ENCODE data around the gene UCHL3.

The UCHL3 gene

GRCh38 chr13:75550159-75550567, 572 bp downstream of the UCHL3 start:
- peak; percentile 23 for DNase-seq

- no peak for DNase-seq
Observed at GRCh38 chr13:75554464-75554863, 4.9 kb downstream of the UCHL3 start.

GRCh38 chr13:75554981-75555380, 5.4 kb downstream of the UCHL3 start:
- no peak for DNase-seq

DNA sequence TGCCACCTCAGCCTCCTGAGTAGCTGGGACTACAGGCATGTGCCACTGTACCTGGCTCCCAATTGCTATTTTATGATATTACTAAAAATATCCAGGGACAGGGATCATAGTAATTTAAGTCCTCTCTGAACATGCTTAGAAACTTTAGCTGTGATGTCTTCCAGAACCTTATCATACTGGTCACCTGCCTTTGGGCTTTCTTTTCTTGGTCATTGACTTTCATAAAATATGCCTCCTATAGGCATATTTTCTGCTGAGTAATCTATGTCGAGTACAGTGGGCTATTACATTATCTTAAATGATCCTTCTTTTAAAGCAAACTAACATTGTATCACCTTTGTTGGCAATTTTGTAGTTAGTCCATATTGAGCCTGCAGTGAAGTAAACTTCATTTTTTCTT, 6.2 kb downstream of the UCHL3 start:
- no peak for DNase-seq

DNA sequence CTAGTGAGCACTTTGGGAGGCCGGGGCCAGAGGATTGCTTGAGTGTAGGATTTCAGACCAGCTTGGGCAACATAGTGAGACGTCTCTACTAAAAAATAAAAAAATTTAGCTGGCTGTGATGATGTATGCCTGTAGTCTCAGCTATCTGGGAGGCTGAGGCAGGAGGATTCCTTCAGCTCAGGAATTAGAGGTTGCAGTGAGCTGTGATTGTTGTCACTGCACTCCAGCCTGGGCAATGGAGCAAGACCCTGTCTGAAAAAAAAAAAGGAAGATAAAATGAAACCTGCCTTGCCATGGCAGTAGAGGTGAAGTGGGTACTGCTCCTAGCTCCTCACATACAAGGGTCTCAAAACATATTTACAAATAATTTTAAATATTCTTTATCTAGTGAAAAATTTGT, 7.4 kb downstream of the UCHL3 start:
- DNase-seq, result no peak

- DNase-seq, result no peak
Observed at GRCh38 chr13:75558145-75558840, 8.7 kb downstream of the UCHL3 start.

GRCh38 chr13:75566658-75567057, 17.1 kb downstream of the UCHL3 start:
- DNase-seq, result no peak

DNA sequence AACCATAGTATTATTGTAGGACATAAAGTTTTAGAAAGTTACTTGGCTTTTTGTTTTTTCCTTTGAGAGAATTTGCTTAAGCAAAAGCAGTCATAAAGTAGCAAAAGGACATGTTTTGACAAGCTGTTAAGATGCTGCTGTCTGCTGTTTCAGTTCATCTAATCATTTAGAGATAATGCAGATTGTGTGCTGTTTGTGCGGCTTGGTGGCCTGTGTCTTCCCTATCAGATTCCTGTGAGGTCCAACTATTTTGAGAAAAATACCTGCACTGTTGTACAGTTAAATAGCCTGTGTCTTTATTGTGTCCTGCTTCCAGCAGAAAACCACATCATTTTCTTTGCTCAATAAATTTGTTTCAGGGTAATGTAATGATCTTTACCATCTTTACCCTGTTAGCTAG, 20.0 kb downstream of the UCHL3 start:
- no peak for DNase-seq

DNA sequence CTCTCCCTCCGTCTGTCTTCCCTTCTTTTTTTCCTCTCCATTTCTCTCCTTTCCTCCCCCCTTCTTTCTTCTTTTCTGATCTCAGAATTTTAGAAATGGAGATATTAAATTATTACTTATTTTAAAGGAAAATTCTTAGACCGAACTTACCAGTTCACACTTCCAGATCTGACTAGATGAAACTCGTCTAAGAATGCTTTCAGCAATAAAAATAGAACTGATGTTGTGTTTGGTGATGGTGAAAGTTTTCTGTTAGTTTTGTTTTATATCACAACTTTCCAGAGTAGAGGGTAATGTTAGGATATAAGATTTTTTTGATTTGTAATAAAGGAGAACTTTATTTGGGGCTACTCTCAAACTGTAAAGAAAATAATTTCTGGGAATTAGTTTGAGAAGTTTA, 29.9 kb downstream of the UCHL3 start:
- no peak for DNase-seq

DNA sequence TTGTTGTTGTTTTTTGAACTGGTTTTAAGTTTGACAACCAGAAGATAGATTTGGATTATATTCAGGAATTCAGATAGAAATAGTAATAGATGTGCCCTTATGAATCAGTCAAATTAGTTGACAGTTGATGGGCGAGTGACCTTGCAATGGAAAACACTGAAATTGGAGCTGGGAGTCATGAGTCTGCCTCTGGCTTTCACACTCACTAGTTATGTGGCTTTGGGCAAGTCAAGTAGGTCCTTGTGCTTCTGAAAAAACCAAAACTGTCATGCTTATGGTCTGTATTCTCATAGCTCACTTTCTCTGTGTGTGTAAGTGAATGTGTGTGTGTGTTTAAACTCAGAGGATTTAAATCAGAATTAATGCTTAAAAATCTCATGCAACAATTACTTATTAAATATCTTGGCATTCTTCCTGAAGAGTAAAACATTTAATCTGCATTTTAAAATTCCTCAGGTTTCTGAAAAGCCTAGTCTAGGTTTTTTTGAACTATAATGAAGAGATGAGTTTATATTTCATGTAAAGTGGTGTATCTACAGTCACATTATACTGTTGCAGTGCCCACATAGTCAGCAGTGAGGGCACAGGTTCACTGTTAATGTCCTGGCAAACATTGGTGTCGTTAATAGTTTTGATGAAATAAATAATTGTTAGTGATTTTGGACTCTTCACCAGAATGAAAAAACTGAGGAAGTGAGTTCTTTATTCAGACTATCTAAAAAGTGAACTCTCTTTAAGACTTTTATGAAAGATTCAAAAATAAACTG, 32.5 kb downstream of the UCHL3 start:
- no peak for DNase-seq

- no peak for DNase-seq
Observed at GRCh38 chr13:75583091-75583490, 33.5 kb downstream of the UCHL3 start.

GRCh38 chr13:75585153-75585552, 35.6 kb downstream of the UCHL3 start:
- no peak for DNase-seq

GRCh38 chr13:75587679-75588078, 38.1 kb downstream of the UCHL3 start:
- no peak for DNase-seq

- DNase-seq, result no peak
Observed at GRCh38 chr13:75596657-75597182, 47.1 kb downstream of the UCHL3 start.

DNA sequence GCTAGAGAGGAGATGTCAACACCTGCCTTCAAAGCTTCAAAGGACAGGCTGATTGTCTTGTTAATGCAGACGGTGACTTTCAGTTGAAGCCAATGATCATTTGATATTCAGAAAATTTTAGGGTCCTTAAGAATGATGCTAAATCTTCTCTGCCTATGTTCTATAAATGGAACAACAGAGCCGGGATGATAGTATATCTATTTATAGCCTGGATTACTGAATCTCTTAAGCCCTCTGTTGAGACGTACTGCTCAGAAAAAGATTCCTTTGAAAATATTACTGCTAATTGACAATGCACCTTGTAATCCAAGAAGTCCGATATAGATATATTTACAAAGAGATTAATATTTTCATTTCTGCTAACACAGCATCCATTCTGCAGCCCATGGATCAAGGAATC, 50.8 kb downstream of the UCHL3 start:
- DNase-seq, result no peak

GRCh38 chr13:75603038-75603437, 53.4 kb downstream of the UCHL3 start:
- DNase-seq, result no peak

DNA sequence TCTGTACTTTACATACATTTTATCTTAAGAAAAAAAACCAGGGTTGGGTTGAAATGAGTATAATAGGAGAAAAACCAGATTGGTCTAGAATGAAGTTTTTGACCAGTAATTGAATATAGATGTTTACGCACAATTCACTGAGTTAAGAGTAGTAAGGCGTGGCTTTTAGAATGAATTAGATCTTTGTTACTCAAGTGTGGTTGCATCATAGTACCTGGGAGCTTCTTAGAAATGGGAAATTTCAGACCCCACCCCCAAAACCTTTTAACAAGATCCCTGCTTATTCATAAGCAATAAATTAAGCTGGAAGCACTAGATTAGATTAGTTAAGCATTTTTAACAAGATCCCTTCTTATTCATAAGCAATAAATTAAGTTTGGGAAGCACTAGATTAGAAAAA, 57.9 kb downstream of the UCHL3 start:
- DNase-seq, result no peak

- no peak for DNase-seq
Observed at GRCh38 chr13:75610466-75610865, 60.9 kb downstream of the UCHL3 start.

DNA sequence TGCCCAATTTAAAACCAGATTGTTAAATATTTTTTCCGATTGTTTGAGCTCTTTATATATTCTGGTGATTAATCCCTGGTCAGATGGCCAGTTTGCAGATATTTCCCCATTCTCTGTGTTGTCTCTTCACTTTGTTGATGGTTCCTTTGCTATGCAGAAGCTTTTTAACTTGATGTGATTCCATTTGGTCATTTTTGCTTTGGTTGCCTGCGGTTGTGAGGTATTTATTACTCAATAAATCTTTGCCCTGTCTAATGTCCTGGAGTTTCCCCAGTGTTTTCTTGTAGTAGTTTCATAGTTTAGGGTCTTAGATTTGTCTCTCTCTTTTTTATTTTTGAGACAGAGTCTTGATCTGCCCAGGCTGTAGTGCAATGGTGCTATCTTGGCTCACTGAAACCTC, 62.8 kb downstream of the UCHL3 start:
- no peak for DNase-seq

GRCh38 chr13:75617230-75617629, 67.6 kb downstream of the UCHL3 start:
- DNase-seq, result no peak

DNA sequence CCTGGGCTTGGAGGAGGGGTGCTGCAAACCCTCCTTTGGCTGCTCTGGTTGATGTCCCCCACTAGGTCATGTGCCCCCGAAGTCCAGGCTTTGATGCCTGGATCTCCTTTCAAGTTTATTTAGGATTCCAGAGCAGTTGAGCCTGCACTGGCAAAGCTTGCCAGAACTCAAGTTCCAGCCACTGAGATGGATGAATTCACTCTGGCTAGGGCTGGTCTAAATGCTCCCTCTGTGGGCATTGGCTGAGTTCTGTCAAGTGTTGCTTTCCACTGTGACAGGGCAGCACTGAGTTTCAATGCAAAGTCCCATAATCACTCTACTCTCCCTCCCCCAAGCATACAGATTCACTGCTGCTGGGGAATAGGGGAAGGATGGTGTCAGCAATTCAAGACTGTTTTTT, 68.7 kb downstream of the UCHL3 start:
- DNase-seq, result no peak

GRCh38 chr13:75620020-75620419, 70.4 kb downstream of the UCHL3 start:
- DNase-seq, result no peak

DNA sequence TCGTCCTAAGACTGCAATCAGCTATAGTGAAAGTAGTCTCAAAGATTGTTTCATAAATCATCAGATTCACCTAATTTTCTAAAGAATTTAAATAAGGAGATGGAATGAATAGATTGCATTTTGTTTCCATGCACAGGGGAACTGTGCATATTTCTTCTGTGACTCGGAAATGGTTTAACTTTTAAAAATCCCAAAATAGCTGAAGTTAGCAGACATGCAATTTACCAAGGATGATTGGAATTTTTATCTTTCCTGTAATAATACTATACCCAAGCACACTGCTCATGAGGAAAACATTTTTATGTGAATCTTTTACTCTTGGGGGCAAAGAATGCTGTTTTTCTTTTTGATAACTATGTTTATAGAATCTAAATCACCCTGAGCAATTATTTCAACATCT, 71.6 kb downstream of the UCHL3 start:
- DNase-seq, result no peak

GRCh38 chr13:75628801-75629200, 79.2 kb downstream of the UCHL3 start:
- no peak for DNase-seq

- DNase-seq, result no peak
Observed at GRCh38 chr13:75633285-75633684, 83.7 kb downstream of the UCHL3 start.
